Calu3 (cell line): ENCODE measurements around the gene REPS2. TPM values are rescaled to one million over a fixed set of nuclear protein-coding genes. Genes with fewer than 3 reads are reported as not detected.

ENCODE experiments used
- BruUV-seq: library from RNA; stranded (reverse); fragments of 400-500 nt; replicated peaks from 2 replicates; lab custom pipeline; 2021; lab: Mats Ljungman, UMichigan
- CTCF ChIA-PET: fragments of 300-600 bp; sonication (Branson Sonifier 250); formaldehyde crosslinking; loops from one replicate; lab custom pipeline; 2022; ENCODE audit warnings: antibody characterized with exemption; lab: Charles Lee
- DNase-seq: peaks from one replicate; pipeline ENCODE4 v3.0.0; 2022
- H3K27ac Mint-ChIP-seq: one replicate; pipeline ENCODE4 v1.8.0; 2022; ENCODE audit warnings: mixed read lengths; ENCODE audit not compliant: unreplicated experiment
- H3K27me3 Mint-ChIP-seq: one replicate; pipeline ENCODE4 v1.8.0; 2022; ENCODE audit warnings: mixed read lengths; ENCODE audit not compliant: unreplicated experiment
- H3K36me3 Mint-ChIP-seq: one replicate; pipeline ENCODE4 v1.8.0; 2022; ENCODE audit warnings: mild to moderate bottlenecking, moderate library complexity, mixed read lengths; ENCODE audit not compliant: insufficient read depth, unreplicated experiment
- H3K4me1 Mint-ChIP-seq: one replicate; pipeline ENCODE4 v1.8.0; 2022; ENCODE audit warnings: mild to moderate bottlenecking, low read depth, mixed read lengths; ENCODE audit not compliant: unreplicated experiment
- H3K4me3 Mint-ChIP-seq: one replicate; pipeline ENCODE4 v1.8.0; 2022; ENCODE audit warnings: mild to moderate bottlenecking, low read depth, moderate library complexity, mixed read lengths; ENCODE audit not compliant: unreplicated experiment
- H3K9me3 Mint-ChIP-seq: one replicate; pipeline ENCODE4 v1.8.0; 2022; ENCODE audit warnings: low read depth, mixed read lengths; ENCODE audit not compliant: unreplicated experiment
- CTCF ChIP-seq: fragments of 200-600 bp; IDR thresholded peaks from one replicate; pipeline ENCODE4 v1.8.0; 2022; ENCODE audit warnings: antibody characterized with exemption; ENCODE audit not compliant: unreplicated experiment
- intact Hi-C: fragments of 100-400 bp; cut with micrococcal nuclease; formaldehyde crosslinking; loops from one replicate; pipeline ENCODE4 v1.10.0; 2022; ENCODE audit not compliant: unreplicated experiment
- total RNA-seq: library from RNA; stranded (reverse); gene quantifications from 2 replicates; pipeline ENCODE4 v1.2.3, GENCODE V29; 2022

Gene REPS2
- total RNA-seq, 1 experiment from 2014 or later, result 14.5 TPM

GRCh38 chrX:17187136-17187756 lies 240.8 kb downstream of the REPS2 start:
- intact Hi-C loops, result no loop called here
- Mint-ChIP-seq H3K4me3 (no peak overlapping the region), H3K4me1 (peaks cover 8% of the 10 kb centered on the region), H3K27me3 (peaks cover 7% of the 10 kb centered on the region), H3K27ac (no peak overlapping the region), H3K36me3 (no peaks in the 10 kb centered on the region), H3K9me3 (peaks cover 5% of the 10 kb centered on the region)
- DNase-seq, result no peak
- TF ChIP-seq CTCF, result no peak
- CTCF ChIA-PET, result no interaction called here
- BruUV-seq, result no TSS peak

- Mint-ChIP-seq H3K4me1 (no peaks in the 10 kb centered on the region), H3K36me3 (no peaks in the 10 kb centered on the region), H3K4me3 (no peak overlapping the region), H3K9me3 (peaks cover 5% of the 10 kb centered on the region), H3K27me3 (peaks cover 26% of the 10 kb centered on the region), H3K27ac (no peak overlapping the region)
- BruUV-seq, result no TSS peak
- intact Hi-C loops, result no loop called here
- CTCF ChIA-PET, result no interaction called here
- no peak for TF ChIP-seq CTCF
- DNase-seq, result no peak
These were observed 245.6 kb downstream of the REPS2 start for GRCh38 chrX:17192106-17192505.

Other genes starting within 250 kb of the REPS2 start
- 22.2 and 23.2 TPM in 2 replicates for gene CTPS2, start 234.0 kb upstream of the REPS2 start, total RNA-seq
- gene SYAP1, start 227.0 kb upstream of the REPS2 start, total RNA-seq, result 38.3 and 40.7 TPM in 2 replicates
- 22.0 and 22.2 TPM in 2 replicates for gene TXLNG, start 160.2 kb upstream of the REPS2 start, total RNA-seq
- 183 and 196 TPM in 2 replicates for gene RBBP7, start 76.3 kb upstream of the REPS2 start, total RNA-seq